ENCODE measurements around the gene CCN6.

The CCN6 gene

DNA sequence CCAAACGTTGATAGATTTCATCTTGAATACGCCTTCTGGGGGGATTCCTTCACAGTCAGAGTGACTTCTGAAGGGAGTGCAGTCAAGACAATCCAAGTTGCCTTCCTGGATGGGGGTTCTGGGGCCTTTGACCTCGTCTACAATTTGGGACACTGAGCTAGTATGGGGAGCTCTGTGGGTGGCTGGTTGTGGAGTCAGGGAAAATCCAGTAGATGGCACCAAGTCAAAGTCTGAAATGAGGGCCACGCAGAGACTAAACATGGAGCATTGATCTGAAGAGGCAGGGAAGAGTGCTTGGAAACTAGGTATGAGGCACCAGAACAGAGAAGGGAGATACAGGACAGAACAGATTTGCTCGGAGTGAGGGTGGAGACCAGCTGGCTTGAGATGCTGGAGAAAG lies 43.6 kb upstream of the CCN6 start:
- Histone ChIP-seq H3K4me1 (ENCODE audit: control insufficient read depth, insufficient read depth, low read length) (peaks cover 5% of the 10 kb centered on the region), H3K36me3 (ENCODE audit: control insufficient read depth in 2 of 2, insufficient read depth in 1 of 2, low read length in 2 of 2) (no peaks in the 10 kb centered on the region), H3K27ac (ENCODE audit: extremely low read depth, low read depth, low read length) (no peak overlapping the region), H3K4me3 (ENCODE audit: low read depth, low read length) (no peak overlapping the region), H3K9me3 (ENCODE audit: control insufficient read depth, insufficient read depth, low read depth, low read length) (no peaks in the 10 kb centered on the region)
- ChIA-PET POLR2A (no interaction called here), CTCF (interaction anchor here (0.7 to 4.3 kb wide), 13 partner anchors 10 to 301 kb away, joined by 3 to 41 read pairs (median 4); no protein-coding TSS in a partner anchor)
- TF ChIP-seq, protein P1, sequence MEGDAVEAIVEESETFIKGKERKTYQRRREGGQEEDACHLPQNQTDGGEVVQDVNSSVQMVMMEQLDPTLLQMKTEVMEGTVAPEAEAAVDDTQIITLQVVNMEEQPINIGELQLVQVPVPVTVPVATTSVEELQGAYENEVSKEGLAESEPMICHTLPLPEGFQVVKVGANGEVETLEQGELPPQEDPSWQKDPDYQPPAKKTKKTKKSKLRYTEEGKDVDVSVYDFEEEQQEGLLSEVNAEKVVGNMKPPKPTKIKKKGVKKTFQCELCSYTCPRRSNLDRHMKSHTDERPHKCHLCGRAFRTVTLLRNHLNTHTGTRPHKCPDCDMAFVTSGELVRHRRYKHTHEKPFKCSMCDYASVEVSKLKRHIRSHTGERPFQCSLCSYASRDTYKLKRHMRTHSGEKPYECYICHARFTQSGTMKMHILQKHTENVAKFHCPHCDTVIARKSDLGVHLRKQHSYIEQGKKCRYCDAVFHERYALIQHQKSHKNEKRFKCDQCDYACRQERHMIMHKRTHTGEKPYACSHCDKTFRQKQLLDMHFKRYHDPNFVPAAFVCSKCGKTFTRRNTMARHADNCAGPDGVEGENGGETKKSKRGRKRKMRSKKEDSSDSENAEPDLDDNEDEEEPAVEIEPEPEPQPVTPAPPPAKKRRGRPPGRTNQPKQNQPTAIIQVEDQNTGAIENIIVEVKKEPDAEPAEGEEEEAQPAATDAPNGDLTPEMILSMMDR (tag by site-specific recombination; IDR thresholded peaks at IDR 0.05) = peak; percentile 33
- TF ChIP-seq ZNF654 (tag by site-specific recombination; IDR thresholded peaks at IDR 0.05; ENCODE audit: low read depth) = peak; percentile 58
- TF ChIP-seq MZF1 (tag by site-specific recombination; IDR thresholded peaks at IDR 0.05; ENCODE audit: borderline replicate concordance) = no peak
- TF ChIP-seq, protein P2, sequence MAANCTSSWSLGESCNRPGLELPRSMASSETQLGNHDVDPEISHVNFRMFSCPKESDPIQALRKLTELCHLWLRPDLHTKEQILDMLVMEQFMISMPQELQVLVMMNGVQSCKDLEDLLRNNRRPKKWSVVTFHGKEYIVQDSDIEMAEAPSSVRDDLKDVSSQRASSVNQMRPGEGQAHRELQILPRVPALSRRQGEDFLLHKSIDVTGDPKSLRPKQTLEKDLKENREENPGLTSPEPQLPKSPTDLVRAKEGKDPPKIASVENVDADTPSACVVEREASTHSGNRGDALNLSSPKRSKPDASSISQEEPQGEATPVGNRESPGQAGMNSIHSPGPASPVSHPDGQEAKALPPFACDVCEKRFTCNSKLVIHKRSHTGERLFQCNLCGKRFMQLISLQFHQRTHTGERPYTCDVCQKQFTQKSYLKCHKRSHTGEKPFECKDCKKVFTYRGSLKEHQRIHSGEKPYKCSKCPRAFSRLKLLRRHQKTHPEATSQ (tag by site-specific recombination; IDR thresholded peaks at IDR 0.05) = no peak
- TF ChIP-seq ZNF837 (tag by site-specific recombination; IDR thresholded peaks at IDR 0.05) = no peak

DNA sequence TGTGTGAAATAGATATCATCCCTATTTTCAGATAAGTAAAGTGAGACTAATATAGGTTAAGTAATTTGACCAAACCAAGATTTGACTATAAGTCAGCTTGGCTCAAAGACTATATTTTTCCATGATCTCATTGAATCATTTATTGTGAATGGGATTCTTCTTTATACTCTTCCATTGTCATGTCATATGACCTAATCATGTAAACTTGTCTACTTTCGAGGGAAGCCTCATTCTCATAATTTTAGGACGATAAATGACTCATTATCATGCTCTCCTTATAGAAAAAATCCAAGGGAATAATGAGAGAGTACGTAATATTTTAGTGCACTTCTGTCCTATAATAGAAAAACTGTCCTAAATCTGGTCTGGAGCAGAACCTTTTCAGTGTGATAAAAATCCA lies 40.9 kb upstream of the CCN6 start:
- no peak for TF ChIP-seq ZNF214 (tag by site-specific recombination; IDR thresholded peaks at IDR 0.05; ENCODE audit: borderline replicate concordance)
- TF ChIP-seq, protein P3, sequence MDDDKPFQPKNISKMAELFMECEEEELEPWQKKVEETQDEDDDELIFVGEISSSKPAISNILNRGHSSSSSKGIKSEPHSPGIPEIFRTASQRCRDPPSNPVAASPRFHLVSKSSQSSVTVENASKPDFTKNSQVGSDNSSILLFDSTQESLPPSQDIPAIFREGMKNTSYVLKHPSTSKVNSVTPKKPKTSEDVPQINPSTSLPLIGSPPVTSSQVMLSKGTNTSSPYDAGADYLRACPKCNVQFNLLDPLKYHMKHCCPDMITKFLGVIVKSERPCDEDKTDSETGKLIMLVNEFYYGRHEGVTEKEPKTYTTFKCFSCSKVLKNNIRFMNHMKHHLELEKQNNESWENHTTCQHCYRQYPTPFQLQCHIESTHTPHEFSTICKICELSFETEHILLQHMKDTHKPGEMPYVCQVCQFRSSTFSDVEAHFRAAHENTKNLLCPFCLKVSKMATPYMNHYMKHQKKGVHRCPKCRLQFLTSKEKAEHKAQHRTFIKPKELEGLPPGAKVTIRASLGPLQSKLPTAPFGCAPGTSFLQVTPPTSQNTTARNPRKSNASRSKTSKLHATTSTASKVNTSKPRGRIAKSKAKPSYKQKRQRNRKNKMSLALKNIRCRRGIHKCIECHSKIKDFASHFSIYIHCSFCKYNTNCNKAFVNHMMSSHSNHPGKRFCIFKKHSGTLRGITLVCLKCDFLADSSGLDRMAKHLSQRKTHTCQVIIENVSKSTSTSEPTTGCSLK (tag by site-specific recombination; IDR thresholded peaks at IDR 0.05) = no peak
- TF ChIP-seq, protein P4, sequence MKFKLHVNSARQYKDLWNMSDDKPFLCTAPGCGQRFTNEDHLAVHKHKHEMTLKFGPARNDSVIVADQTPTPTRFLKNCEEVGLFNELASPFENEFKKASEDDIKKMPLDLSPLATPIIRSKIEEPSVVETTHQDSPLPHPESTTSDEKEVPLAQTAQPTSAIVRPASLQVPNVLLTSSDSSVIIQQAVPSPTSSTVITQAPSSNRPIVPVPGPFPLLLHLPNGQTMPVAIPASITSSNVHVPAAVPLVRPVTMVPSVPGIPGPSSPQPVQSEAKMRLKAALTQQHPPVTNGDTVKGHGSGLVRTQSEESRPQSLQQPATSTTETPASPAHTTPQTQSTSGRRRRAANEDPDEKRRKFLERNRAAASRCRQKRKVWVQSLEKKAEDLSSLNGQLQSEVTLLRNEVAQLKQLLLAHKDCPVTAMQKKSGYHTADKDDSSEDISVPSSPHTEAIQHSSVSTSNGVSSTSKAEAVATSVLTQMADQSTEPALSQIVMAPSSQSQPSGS (tag by site-specific recombination; IDR thresholded peaks at IDR 0.05; ENCODE audit: low read depth) = peak; percentile 46; the same call in 1 of the 2 replicates
- no peak for TF ChIP-seq ZNF391 (tag by site-specific recombination; IDR thresholded peaks at IDR 0.05; ENCODE audit: borderline replicate concordance, low read depth)
- TF ChIP-seq, protein P5, sequence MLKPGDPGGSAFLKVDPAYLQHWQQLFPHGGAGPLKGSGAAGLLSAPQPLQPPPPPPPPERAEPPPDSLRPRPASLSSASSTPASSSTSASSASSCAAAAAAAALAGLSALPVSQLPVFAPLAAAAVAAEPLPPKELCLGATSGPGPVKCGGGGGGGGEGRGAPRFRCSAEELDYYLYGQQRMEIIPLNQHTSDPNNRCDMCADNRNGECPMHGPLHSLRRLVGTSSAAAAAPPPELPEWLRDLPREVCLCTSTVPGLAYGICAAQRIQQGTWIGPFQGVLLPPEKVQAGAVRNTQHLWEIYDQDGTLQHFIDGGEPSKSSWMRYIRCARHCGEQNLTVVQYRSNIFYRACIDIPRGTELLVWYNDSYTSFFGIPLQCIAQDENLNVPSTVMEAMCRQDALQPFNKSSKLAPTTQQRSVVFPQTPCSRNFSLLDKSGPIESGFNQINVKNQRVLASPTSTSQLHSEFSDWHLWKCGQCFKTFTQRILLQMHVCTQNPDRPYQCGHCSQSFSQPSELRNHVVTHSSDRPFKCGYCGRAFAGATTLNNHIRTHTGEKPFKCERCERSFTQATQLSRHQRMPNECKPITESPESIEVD (tag by site-specific recombination; IDR thresholded peaks at IDR 0.05) = no peak
- TF ChIP-seq, protein P6, sequence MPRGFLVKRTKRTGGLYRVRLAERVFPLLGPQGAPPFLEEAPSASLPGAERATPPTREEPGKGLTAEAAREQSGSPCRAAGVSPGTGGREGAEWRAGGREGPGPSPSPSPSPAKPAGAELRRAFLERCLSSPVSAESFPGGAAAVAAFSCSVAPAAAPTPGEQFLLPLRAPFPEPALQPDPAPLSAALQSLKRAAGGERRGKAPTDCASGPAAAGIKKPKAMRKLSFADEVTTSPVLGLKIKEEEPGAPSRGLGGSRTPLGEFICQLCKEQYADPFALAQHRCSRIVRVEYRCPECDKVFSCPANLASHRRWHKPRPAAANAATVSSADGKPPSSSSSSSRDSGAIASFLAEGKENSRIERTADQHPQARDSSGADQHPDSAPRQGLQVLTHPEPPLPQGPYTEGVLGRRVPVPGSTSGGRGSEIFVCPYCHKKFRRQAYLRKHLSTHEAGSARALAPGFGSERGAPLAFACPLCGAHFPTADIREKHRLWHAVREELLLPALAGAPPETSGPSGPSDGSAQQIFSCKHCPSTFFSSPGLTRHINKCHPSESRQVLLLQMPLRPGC (tag by site-specific recombination; IDR thresholded peaks at IDR 0.05) = no peak
- no peak for TF ChIP-seq TCF7L2 (IDR thresholded peaks at IDR 0.05; ENCODE audit: borderline replicate concordance, low read depth, low read length)
- TF ChIP-seq SCRT2 (tag by site-specific recombination; IDR thresholded peaks at IDR 0.05) = no peak
- H3K27ac ChIP-seq (ENCODE audit: extremely low read depth, low read depth, low read length) = no peak overlapping the region
- no peaks in the 10 kb centered on the region for H3K36me3 ChIP-seq (ENCODE audit: control insufficient read depth in 2 of 2, insufficient read depth in 1 of 2, low read length in 2 of 2)
- CTCF ChIA-PET = interaction anchor here (0.7 kb wide), 1 partner anchor 16 kb away, joined by 4 read pairs; no protein-coding TSS in a partner anchor
- no peak overlapping the region for H3K4me3 ChIP-seq (ENCODE audit: low read depth, low read length)
- POLR2A ChIA-PET = no interaction called here
- H3K9me3 ChIP-seq (ENCODE audit: control insufficient read depth, insufficient read depth, low read depth, low read length) = no peaks in the 10 kb centered on the region
- peaks cover 5% of the 10 kb centered on the region for H3K4me1 ChIP-seq (ENCODE audit: control insufficient read depth, insufficient read depth, low read length)

Data from HEK293 (cell line).